HCT116 (cell line): Measurements from ENCODE around the gene EML4.

Experiments used
- CEBPB ChIP-seq: IDR thresholded peaks from 2 replicates; pipeline ENCODE4 v1.6.1; 2012; ENCODE audit warnings: low read depth
- CTCF ChIP-seq, 3 experiments: fragments of 200-600 bp in 1 of 3; sonication (generic) in 1 of 3; IDR thresholded peaks in 2 of 3; conservative IDR thresholded peaks in 1 of 3; 2 replicates each; pipeline ENCODE4 v1.5.1; 2012 to 2017; ENCODE audit warnings: low read depth in 2 of 3, low read length in 2 of 3, antibody characterized with exemption in 1 of 3, borderline replicate concordance in 1 of 3, control low read depth in 1 of 3, mild to moderate bottlenecking in 1 of 3, mixed read lengths in 1 of 3, mixed run types in 1 of 3, moderate library complexity in 1 of 3; ENCODE audit not compliant: insufficient read depth in 1 of 3
- POLR2AphosphoS5 ChIP-seq: IDR thresholded peaks from 2 replicates; pipeline ENCODE4 v1.6.1; 2011; ENCODE audit warnings: mild to moderate bottlenecking, low read depth, low read length, moderate library complexity

GRCh38 chr2:42238644-42239288, 69.6 kb downstream of the EML4 start:
- TF ChIP-seq POLR2AphosphoS5 = no peak
- no peak for TF ChIP-seq CEBPB
- peak; percentile 32 to 53 (median 51); a peak in 5 of 6 replicates for TF ChIP-seq CTCF (IDR thresholded peaks at IDR 0.05 in 2 of 3, conservative IDR thresholded peaks at IDR 0.05 in 1 of 3; ENCODE audit: borderline replicate concordance in 1 of 3, insufficient read depth in 1 of 3, low read depth in 2 of 3, low read length in 2 of 3)
